H9 (cell line): ENCODE data around the gene PRKAR1A. TPM values are rescaled to one million over a fixed set of nuclear protein-coding genes. Genes with fewer than 3 reads are reported as not detected.

Source experiments
- DNase-seq: peaks from one replicate; pipeline ENCODE4 v3.0.0-alpha.2; 2017
- H2AFZ ChIP-seq: one replicate; pipeline ENCODE4 v1.6.1; 2013; ENCODE audit warnings: mild to moderate bottlenecking, low read length, control low read depth, moderate library complexity
- H2AK5ac ChIP-seq: 2 replicates; pipeline ENCODE4 v1.6.1; 2013; ENCODE audit warnings: low read length, control low read depth, mixed read lengths; ENCODE audit not compliant: insufficient read length
- H2BK120ac ChIP-seq: one replicate; pipeline ENCODE4 v1.6.1; 2013; ENCODE audit warnings: low read depth, mild to moderate bottlenecking, low read length, control low read depth, inconsistent platforms; ENCODE audit not compliant: poor library complexity, severe bottlenecking
- H2BK12ac ChIP-seq: 2 replicates; pipeline ENCODE4 v1.6.1; 2013; ENCODE audit warnings: low read length, control low read depth, mixed read lengths, low read depth; ENCODE audit not compliant: insufficient read length
- H2BK15ac ChIP-seq: 2 replicates; pipeline ENCODE4 v1.6.1; 2013; ENCODE audit warnings: low read depth, low read length, control low read depth
- H2BK20ac ChIP-seq: one replicate; pipeline ENCODE4 v1.6.1; 2013; ENCODE audit warnings: low read depth, mild to moderate bottlenecking, low read length, control low read depth, inconsistent platforms; ENCODE audit not compliant: poor library complexity, severe bottlenecking
- H2BK5ac ChIP-seq: 2 replicates; pipeline ENCODE4 v1.6.1; 2013; ENCODE audit warnings: low read length, control low read depth, mixed read lengths; ENCODE audit not compliant: insufficient read length
- H3K14ac ChIP-seq: 2 replicates; pipeline ENCODE4 v1.6.1; 2013; ENCODE audit warnings: low read length, control low read depth; ENCODE audit not compliant: insufficient read depth
- H3K18ac ChIP-seq: 2 replicates; pipeline ENCODE4 v1.6.1; 2013; ENCODE audit warnings: low read depth, mild to moderate bottlenecking, mixed read lengths, low read length, control low read depth; ENCODE audit not compliant: insufficient read length
- H3K23ac ChIP-seq: 2 replicates; pipeline ENCODE4 v1.6.1; 2013; ENCODE audit warnings: low read length, control low read depth, mixed read lengths, low read depth; ENCODE audit not compliant: insufficient read length
- H3K23me2 ChIP-seq: 2 replicates; pipeline ENCODE4 v1.6.1; 2013; ENCODE audit warnings: low read depth, mild to moderate bottlenecking, mixed read lengths, low read length, control low read depth; ENCODE audit not compliant: insufficient read length, poor library complexity, severe bottlenecking
- H3K27ac ChIP-seq: 2 replicates; pipeline ENCODE4 v1.5.1; 2013; ENCODE audit warnings: low read length, control low read depth, mixed read lengths, low read depth; ENCODE audit not compliant: insufficient read length
- H3K27me3 ChIP-seq: 2 replicates; pipeline ENCODE4 v1.6.1; 2013; ENCODE audit warnings: low read length, control low read depth, inconsistent platforms; ENCODE audit not compliant: insufficient read depth
- H3K4ac ChIP-seq: 2 replicates; pipeline ENCODE4 v1.6.1; 2013; ENCODE audit warnings: low read depth, mild to moderate bottlenecking, control low read depth, inconsistent platforms, low read length, moderate library complexity
- H3K4me1 ChIP-seq: 2 replicates; pipeline ENCODE4 v1.6.1; 2013; ENCODE audit warnings: low read length, control low read depth, inconsistent platforms; ENCODE audit not compliant: insufficient read depth
- H3K4me2 ChIP-seq: 2 replicates; pipeline ENCODE4 v1.6.1; 2013; ENCODE audit warnings: low read length, control low read depth, mixed read lengths; ENCODE audit not compliant: insufficient read length, insufficient read depth
- H3K56ac ChIP-seq: 2 replicates; pipeline ENCODE4 v1.6.1; 2013; ENCODE audit warnings: low read depth, mild to moderate bottlenecking, mixed read lengths, low read length, control low read depth; ENCODE audit not compliant: insufficient read length
- H3K79me1 ChIP-seq: 2 replicates; pipeline ENCODE4 v1.6.1; 2013; ENCODE audit warnings: low read depth, mild to moderate bottlenecking, moderate library complexity, low read length, control low read depth, inconsistent platforms; ENCODE audit not compliant: insufficient read depth, poor library complexity, severe bottlenecking
- H3K79me2 ChIP-seq: 2 replicates; pipeline ENCODE4 v1.6.1; 2013; ENCODE audit warnings: low read length, control low read depth, inconsistent platforms; ENCODE audit not compliant: insufficient read depth
- H3K9ac ChIP-seq: 2 replicates; pipeline ENCODE4 v1.6.1; 2013; ENCODE audit warnings: low read length, control low read depth, mixed read lengths; ENCODE audit not compliant: insufficient read length; ENCODE audit errors: extremely low read depth
- H3K9me3 ChIP-seq: one replicate; pipeline ENCODE4 v1.6.1; 2013; ENCODE audit warnings: low read depth, low read length, inconsistent platforms; ENCODE audit not compliant: control insufficient read depth
- H3T11ph ChIP-seq: one replicate; pipeline ENCODE4 v1.6.1; 2013; ENCODE audit warnings: mild to moderate bottlenecking, low read length, control low read depth, inconsistent platforms
- H4K20me1 ChIP-seq: one replicate; pipeline ENCODE4 v1.6.1; 2013; ENCODE audit not compliant: control insufficient read depth, insufficient read length, insufficient read depth
- H4K5ac ChIP-seq: 2 replicates; pipeline ENCODE4 v1.6.1; 2013; ENCODE audit warnings: low read depth, mild to moderate bottlenecking, mixed read lengths, low read length, control low read depth; ENCODE audit not compliant: insufficient read length
- H4K8ac ChIP-seq: replicated peaks from 2 replicates; pipeline ENCODE4 v1.6.1; 2013; ENCODE audit warnings: low read length, control low read depth, mixed read lengths, low read depth; ENCODE audit not compliant: insufficient read length
- H4K91ac ChIP-seq: 2 replicates; pipeline ENCODE4 v1.6.1; 2013; ENCODE audit warnings: low read depth, mild to moderate bottlenecking, moderate library complexity, mixed read lengths, low read length, control low read depth; ENCODE audit not compliant: insufficient read length
- H3K27ac Mint-ChIP-seq, 3 experiments: 2 replicates in 2 of 3; 3 replicates in 1 of 3; pipeline ENCODE4 v1.8.0; 2020 to 2021; ENCODE audit warnings: mixed read lengths in 3 of 3, mild to moderate bottlenecking in 1 of 3, moderate library complexity in 1 of 3
- H3K27me3 Mint-ChIP-seq: 2 replicates; pipeline ENCODE4 v1.8.0; 2021; ENCODE audit warnings: low read depth, mild to moderate bottlenecking, moderate library complexity, mixed read lengths
- H3K36me3 Mint-ChIP-seq, 3 experiments: 2 replicates in 2 of 3; 3 replicates in 1 of 3; pipeline ENCODE4 v1.8.0; 2020 to 2021; ENCODE audit warnings: low read depth in 3 of 3, mixed read lengths in 3 of 3; ENCODE audit not compliant: insufficient read depth in 1 of 3
- H3K4me1 Mint-ChIP-seq, 2 experiments: 2 replicates each; pipeline ENCODE4 v1.8.0; 2020; ENCODE audit warnings: mixed read lengths in 2 of 2
- H3K4me3 Mint-ChIP-seq, 2 experiments: 2 replicates in 1 of 2; 3 replicates in 1 of 2; pipeline ENCODE4 v1.8.0; 2020 to 2021; ENCODE audit warnings: mild to moderate bottlenecking in 2 of 2, mixed read lengths in 2 of 2, moderate library complexity in 1 of 2
- H3K9me3 Mint-ChIP-seq, 2 experiments: 2 replicates in 1 of 2; 3 replicates in 1 of 2; pipeline ENCODE4 v1.8.0; 2020; ENCODE audit warnings: mild to moderate bottlenecking in 2 of 2, mixed read lengths in 2 of 2, moderate library complexity in 1 of 2
- CTCF ChIP-seq: fragments of 200-600 bp; sonication (generic); conservative IDR thresholded peaks from 3 replicates; pipeline ENCODE4 v1.8.0; 2021; ENCODE audit warnings: antibody characterized with exemption, mild to moderate bottlenecking
- WGBS: extraction: QIAGEN DNeasy Blood & Tissue Kit; methylation state at CpG from one replicate; pipeline ENCODE4 v1.1.7; 2013; ENCODE audit warnings: missing lambda C conversion rate, low lambda C conversion rate, mixed read lengths; ENCODE audit not compliant: insufficient read length; ENCODE audit errors: extremely low coverage; 5-methylcytosine and 5-hydroxymethylcytosine counted together
- total RNA-seq: library from RNA; stranded (reverse); gene quantifications from 2 replicates; pipeline ENCODE4 v1.2.1, GENCODE V29; 2021

PRKAR1A gene
- total RNA-seq, 1 experiment from 2014 or later = 171 TPM

GRCh38 chr17:68599552-68600066, 87.4 kb downstream of the PRKAR1A start:
- peak overlapping the region; percentile 21; the same call in 1 of the 2 replicates for H3K14ac ChIP-seq
- no peak overlapping the region for H3T11ph ChIP-seq
- Mint-ChIP-seq H3K27me3 (peaks cover 29% of the 10 kb centered on the region), H3K4me3 (peak overlapping the region; percentile 84 to 94), H3K9me3 (no peaks in the 10 kb centered on the region; a peak in 1 of 5 replicates), H3K27ac (peak overlapping the region in 2 of 3 experiments; percentile 84 to 88; a peak in 3 of 7 replicates), H3K4me1 (peaks cover 43 to 58% of the 10 kb centered on the region in 2 experiments), H3K36me3 (peaks cover 0 to 45% (median 25%) of the 10 kb centered on the region in 3 experiments; a peak in 6 of 7 replicates)
- H2BK120ac ChIP-seq = no peak overlapping the region
- H2BK5ac ChIP-seq = no peak overlapping the region
- TF ChIP-seq CTCF = no peak
- DNase-seq = no peak
- no CpG with 5 or more reads among the region's 18 CpGs for WGBS
- no peaks in the 10 kb centered on the region for H3K9me3 ChIP-seq
- H4K91ac ChIP-seq = no peak overlapping the region
- H3K56ac ChIP-seq = no peak overlapping the region
- no peak overlapping the region for H2BK15ac ChIP-seq
- no peak overlapping the region for H4K8ac ChIP-seq
- H3K79me1 ChIP-seq = no peaks in the 10 kb centered on the region
- no peak overlapping the region for H2AK5ac ChIP-seq
- no peak overlapping the region for H2BK12ac ChIP-seq
- H3K79me2 ChIP-seq = 0 out of 2 replicates have a peak, but pooled peaks cover 1% of the 10 kb centered on the region
- no peak overlapping the region for H4K5ac ChIP-seq
- H3K9ac ChIP-seq = peak overlapping the region; percentile 2
- no peak overlapping the region for H3K23ac ChIP-seq
- peaks cover 5% of the 10 kb centered on the region; the same call in 1 of the 2 replicates for H3K4me1 ChIP-seq
- H3K4me2 ChIP-seq = peak overlapping the region; percentile 37
- no peaks in the 10 kb centered on the region for H4K20me1 ChIP-seq
- H3K4ac ChIP-seq = no peak overlapping the region
- peaks cover 10% of the 10 kb centered on the region; the same call in 1 of the 2 replicates for H3K27me3 ChIP-seq
- H3K18ac ChIP-seq = peak overlapping the region; percentile 32
- H3K23me2 ChIP-seq = peaks cover 7% of the 10 kb centered on the region
- H2AFZ ChIP-seq = no peak overlapping the region
- H2BK20ac ChIP-seq = no peak overlapping the region
- no peak overlapping the region for H3K27ac ChIP-seq
